ENCODE results near the gene TACC2.

DNA sequence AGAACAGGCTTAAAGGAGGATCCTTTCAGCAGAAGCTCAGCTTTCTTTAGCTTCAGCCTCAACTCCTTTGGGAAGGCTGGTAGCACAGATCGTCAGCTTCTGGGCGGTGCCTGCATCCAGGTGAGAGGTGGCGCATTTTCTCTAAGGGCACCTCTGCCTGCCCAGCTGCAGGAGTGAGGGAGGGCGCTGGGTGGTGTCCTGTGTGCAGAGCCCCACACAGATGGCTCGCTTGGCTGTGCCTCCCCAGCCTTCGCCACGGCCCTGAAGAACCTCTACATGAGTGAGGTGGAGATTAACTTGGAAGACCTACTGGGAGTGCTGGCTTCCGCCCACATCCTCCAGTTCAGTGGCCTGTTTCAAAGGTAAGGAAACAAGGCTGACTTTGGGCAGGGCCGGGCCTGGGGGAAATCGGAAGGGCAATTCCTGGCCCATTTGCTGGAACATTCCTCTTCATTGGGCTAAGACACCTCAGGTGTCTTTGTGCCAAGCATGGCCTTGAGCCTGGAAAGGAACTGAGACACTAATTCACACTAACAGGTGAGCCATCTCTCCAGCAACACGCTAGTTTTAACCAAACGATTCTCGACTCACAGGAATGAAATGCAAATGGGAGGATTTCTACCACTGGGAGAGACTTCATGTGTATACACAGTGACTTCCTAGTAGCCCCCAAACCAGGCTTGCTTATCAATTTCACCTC is 302.0 kb downstream of the TACC2 start:
- no peak for TF ChIP-seq POLR2A (IDR thresholded peaks at IDR 0.05)
- TF ChIP-seq, protein P1, sequence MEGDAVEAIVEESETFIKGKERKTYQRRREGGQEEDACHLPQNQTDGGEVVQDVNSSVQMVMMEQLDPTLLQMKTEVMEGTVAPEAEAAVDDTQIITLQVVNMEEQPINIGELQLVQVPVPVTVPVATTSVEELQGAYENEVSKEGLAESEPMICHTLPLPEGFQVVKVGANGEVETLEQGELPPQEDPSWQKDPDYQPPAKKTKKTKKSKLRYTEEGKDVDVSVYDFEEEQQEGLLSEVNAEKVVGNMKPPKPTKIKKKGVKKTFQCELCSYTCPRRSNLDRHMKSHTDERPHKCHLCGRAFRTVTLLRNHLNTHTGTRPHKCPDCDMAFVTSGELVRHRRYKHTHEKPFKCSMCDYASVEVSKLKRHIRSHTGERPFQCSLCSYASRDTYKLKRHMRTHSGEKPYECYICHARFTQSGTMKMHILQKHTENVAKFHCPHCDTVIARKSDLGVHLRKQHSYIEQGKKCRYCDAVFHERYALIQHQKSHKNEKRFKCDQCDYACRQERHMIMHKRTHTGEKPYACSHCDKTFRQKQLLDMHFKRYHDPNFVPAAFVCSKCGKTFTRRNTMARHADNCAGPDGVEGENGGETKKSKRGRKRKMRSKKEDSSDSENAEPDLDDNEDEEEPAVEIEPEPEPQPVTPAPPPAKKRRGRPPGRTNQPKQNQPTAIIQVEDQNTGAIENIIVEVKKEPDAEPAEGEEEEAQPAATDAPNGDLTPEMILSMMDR (IDR thresholded peaks at IDR 0.05) = no peak
